ENCODE measurements around the gene MARK4.
"Not testable (repeated sequence)": the region's sequence is repeated elsewhere in the genome, so short reads cannot be mapped to it uniquely, and the experiment has no call there.

Gene MARK4

DNA sequence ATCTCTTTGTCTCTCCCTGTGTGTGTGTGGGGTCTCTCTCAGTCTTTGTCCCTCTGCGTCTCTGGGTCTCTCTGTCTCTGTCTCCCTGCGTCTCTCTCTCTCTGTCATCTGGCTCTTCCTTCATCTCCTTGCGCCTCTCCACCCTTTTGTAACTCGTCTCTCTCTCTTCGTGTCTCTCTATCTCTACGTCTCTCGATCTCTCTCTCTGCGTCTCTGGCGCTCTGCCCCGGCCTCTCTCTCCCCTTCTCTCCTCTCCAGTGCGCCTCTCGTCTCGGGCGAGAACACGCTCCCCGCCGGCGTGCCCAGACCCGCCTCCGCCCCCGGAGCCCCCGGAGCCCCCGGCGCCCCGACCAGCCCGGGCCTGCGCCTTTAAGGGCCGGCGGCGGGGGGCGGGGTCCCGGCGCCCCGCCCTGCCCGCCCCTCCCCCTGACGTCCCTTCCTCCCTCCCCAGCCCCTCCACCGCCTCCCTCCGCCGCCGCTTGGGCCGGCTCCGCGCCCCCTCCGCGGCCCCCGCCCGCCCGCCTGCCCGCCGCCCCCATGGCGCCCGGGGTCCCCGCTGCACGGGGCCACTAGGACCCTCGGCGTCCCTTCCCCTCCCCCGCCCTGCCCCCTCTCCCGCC is at the start of gene MARK4:
Gene MARK4, plus strand, starts transcription at position 440 of the 620 bp plus-strand sequence. CDS start 318 bp downstream, outside the sequence.
- peak; percentile 91 for DNase-seq (ENCODE audit: extremely low spot score, insufficient read length, low read depth)
- FAIRE-seq, result peak; percentile 49

DNA sequence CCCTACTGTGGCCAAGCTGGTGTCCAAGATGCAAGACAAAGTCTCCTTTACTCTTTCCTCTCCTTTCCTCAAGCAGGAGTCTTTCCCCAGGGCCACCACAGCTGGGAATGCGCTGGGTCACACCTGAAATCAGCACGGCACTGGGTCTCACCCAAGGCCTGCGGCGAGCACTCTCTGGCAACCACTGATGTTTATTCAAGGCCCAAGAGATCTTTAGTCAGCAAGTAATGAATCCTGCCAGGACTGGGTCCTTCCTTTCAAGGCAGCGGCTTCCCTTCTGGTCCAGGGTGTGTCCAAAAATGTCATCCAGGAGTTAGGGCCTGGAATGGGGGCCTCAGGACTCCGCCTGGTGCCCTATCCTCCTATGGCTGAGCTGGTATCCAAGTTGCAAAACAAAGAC is 48.4 kb upstream of the MARK4 start:
- DNase-seq (ENCODE audit: extremely low spot score, insufficient read length, low read depth) (no peak), FAIRE-seq (no peak)

GRCh38 chr19:45205810-45206209 is 45.3 kb upstream of the MARK4 start:
- FAIRE-seq (no peak), DNase-seq (ENCODE audit: extremely low spot score, insufficient read length, low read depth) (no peak)

DNA sequence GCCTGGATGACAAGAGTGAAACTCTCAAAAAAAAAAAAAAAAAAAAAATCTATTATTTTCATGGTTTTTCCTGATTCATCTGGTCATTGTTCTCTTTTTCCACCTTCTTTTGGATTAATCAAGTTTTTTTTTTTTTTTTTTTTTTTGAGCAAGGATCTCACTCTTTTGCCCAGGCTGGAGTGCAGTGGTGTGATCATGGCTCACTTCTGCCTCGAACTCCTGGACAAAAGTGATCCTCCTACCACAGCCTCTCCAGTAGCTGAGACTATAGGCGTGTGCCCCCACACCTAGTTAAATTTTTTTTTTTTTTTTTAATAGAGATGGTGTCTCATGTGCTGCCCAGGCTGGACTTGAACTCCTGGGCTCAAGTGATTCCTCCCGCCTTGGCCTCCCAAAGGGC is 44.7 kb upstream of the MARK4 start:
- DNase-seq (ENCODE audit: extremely low spot score, insufficient read length, low read depth) (no peak), FAIRE-seq (no peak)

DNA sequence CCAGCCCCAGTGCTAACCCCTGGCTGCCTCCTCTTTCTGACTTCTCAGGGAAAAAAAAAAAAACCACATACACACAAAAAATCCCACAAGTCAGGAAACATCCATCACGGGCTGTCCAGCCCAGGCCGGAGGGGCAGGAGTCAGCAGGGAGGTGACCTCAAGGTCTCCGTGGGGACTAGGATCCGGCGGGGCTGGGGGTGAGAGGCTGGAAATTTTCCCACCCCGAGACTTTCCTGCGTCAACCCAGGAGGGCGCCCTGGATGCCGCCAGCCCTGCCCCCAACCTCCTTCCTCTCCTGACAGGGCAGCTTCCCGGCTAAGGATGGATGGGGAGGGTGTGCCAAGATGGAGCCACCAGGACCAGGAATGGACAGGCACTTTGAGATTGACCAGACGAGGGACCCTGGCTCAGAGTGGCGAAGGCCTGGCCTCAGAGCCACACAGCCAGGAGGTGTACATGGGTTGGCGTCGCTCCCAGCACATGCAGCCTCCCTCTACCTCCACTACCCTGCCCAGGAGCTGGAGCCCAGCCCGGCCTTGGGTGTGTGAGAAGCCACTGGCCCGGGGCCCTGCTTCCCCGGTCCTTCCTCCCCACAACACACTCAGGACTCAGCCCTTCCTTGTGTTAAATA is 39.2 kb upstream of the MARK4 start:
- FAIRE-seq, result no peak

GRCh38 chr19:45213031-45213430 is 38.0 kb upstream of the MARK4 start:
- FAIRE-seq (no peak), DNase-seq (ENCODE audit: extremely low spot score, insufficient read length, low read depth) (no peak)

More for the DNA sequence above, 39.2 kb upstream of the MARK4 start:
- DNase-seq (ENCODE audit: extremely low spot score, insufficient read length, low read depth), result no peak

- DNase-seq (ENCODE audit: extremely low spot score, insufficient read length, low read depth), result no peak
- FAIRE-seq, result no peak
Observed at GRCh38 chr19:45215391-45216191, 35.5 kb upstream of the MARK4 start.

- no peak for FAIRE-seq
- no peak for DNase-seq (ENCODE audit: extremely low spot score, insufficient read length, low read depth)
Observed at GRCh38 chr19:45216667-45217066, 34.4 kb upstream of the MARK4 start.

DNA sequence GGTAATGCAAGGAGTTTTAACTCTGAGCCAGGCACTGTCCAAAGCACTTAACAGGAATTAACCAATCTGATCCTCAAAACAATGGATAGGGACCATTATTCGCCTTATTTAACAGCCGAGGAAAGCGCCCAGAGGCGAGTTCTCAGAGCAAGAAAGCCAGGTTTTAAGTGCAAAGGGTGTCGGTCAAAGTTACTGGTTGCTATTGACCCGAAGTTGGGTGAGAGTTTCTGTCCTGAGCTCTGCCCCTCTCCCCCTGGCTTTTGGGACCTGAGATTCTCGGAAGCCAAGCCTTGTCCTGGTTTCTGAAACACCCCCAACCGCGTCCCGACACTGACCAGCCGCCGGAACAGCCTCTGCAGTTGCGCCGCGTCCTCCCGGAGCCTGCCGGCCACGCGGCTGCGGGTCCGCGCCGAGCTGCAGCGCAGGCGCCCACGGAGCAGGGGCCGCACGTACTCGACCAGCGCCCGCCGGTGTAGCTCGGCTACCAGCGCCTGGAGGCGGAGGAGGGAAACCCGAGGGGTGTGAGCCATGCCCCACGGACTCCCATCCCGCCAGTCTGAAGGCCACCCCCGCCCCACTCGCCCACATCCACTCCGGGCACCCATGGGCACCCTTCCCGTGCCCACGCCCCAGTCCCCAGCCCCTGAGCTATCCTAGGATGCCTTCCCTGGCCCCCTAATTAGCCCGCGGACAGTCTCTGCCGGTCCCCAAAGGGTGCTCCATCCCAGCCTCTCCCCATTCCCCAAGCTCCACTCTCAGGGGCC is 33.7 kb upstream of the MARK4 start:
- DNase-seq (ENCODE audit: extremely low spot score, insufficient read length, low read depth) (no peak), FAIRE-seq (no peak)

DNA sequence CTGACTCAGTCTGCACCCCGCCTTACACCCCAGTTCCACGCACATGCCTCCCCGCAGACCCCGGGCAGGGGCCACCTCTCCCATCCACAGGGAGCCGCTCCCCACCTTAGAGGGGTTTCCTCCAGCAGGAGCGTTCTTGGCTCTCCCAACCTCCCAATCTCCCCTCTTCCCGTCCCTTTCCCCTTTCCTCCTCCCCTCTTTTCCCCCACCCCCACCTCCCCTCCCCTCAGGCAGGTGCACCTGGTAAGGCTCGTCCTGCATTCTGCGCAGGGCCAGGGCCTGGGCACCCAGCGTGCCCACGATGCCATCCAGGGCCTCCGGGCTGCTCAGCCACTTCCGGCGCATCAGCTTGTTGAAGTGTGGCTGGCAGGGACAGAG is 33.1 kb upstream of the MARK4 start:
- FAIRE-seq, result no peak

DNA sequence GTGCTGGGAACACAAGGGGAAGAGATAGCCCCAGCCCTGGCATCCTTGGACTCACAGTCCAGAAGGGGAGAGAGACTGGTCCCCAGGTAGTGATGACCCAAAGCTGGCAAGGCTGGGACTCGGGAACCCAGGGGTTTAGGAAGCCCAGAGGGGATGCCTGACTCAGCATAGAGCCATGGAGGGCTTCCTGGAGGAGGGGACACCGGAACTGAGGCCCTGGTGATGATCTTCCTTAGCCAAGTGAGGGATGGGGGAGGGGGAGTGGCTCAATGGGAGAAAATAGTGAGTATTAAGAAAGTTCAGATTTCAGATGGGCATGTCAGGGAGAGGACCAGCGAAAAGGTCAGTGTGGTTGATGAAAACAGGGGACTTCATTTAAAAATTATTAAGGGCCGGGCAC is 32.6 kb upstream of the MARK4 start:
- no peak for DNase-seq (ENCODE audit: extremely low spot score, insufficient read length, low read depth)
- no peak for FAIRE-seq

More for the DNA sequence above, 33.1 kb upstream of the MARK4 start:
- no peak for DNase-seq (ENCODE audit: extremely low spot score, insufficient read length, low read depth)

DNA sequence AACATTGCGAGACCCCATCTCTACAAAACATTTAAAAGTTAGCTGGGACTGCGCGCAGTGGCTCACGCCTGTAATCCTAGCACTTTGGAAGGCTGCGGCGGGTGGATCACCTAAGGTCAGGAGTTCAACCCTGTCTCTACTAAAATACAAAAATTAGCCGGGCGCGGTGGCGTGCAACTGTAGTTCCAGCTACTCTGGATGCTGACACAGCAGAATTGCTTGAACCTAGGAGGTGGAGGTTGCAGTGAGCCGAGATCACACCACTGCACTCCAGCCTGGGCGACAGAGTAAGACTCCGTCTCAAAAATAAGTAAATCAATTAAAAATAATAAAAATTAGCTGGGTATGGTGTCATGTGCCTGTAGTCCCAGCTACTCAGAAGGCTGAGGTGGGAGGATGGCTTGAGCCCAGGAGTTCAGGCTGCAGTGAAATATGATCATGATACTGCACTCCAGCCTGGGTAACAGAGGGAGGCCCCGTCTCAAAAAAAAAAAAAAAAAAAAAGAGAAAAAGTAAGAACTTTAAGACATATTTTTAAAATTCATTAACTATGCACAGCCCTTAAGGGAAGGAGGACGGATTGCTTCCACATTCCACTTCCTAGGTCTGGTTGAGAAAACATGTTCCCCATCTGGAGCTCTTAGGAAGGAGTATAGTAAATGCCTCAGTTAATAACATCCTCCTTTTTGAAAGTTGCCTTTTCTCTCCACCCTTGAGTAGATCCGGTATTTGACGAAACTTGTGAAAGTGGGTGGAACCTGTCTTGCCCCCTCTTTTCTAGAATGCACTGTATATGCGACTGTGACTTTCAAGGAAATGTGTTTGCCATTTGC is 31.9 kb upstream of the MARK4 start:
- peak; percentile 38 for FAIRE-seq
- DNase-seq (ENCODE audit: extremely low spot score, insufficient read length, low read depth), result no peak

DNA sequence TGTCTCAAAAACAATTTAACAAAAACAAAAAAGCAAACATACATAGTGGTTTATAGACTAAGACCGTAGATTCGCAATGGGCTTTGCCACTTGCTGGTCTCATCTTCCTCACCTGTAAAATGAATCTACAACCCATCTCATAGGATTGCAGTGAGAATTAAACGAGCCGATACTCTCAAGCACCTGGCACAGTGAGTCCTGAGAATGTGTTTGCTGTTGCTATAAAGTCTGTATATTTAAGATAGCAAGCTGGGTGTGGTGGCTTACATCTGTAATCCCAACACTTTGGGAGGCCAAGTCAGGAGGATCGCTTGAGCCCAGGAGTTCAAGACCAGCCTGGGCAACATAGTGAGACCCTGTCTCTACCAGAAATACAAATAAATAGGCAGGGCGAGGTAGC is 28.3 kb upstream of the MARK4 start:
- no peak for DNase-seq (ENCODE audit: extremely low spot score, insufficient read length, low read depth)
- FAIRE-seq, result no peak

GRCh38 chr19:45223879-45224278 is 27.2 kb upstream of the MARK4 start:
- DNase-seq (ENCODE audit: extremely low spot score, insufficient read length, low read depth) (no peak), FAIRE-seq (no peak)

GRCh38 chr19:45224645-45225044 is 26.4 kb upstream of the MARK4 start:
- no peak for FAIRE-seq

GRCh38 chr19:45229056-45229455 is 22.0 kb upstream of the MARK4 start:
- not testable (repeated sequence) for DNase-seq (ENCODE audit: extremely low spot score, insufficient read length, low read depth); FAIRE-seq

More at GRCh38 chr19:45224645-45225044, 26.4 kb upstream of the MARK4 start:
- DNase-seq (ENCODE audit: extremely low spot score, insufficient read length, low read depth), result no peak

- DNase-seq (ENCODE audit: extremely low spot score, insufficient read length, low read depth), result no peak
- FAIRE-seq, result no peak
Observed at GRCh38 chr19:45231891-45232290, 19.2 kb upstream of the MARK4 start.

DNA sequence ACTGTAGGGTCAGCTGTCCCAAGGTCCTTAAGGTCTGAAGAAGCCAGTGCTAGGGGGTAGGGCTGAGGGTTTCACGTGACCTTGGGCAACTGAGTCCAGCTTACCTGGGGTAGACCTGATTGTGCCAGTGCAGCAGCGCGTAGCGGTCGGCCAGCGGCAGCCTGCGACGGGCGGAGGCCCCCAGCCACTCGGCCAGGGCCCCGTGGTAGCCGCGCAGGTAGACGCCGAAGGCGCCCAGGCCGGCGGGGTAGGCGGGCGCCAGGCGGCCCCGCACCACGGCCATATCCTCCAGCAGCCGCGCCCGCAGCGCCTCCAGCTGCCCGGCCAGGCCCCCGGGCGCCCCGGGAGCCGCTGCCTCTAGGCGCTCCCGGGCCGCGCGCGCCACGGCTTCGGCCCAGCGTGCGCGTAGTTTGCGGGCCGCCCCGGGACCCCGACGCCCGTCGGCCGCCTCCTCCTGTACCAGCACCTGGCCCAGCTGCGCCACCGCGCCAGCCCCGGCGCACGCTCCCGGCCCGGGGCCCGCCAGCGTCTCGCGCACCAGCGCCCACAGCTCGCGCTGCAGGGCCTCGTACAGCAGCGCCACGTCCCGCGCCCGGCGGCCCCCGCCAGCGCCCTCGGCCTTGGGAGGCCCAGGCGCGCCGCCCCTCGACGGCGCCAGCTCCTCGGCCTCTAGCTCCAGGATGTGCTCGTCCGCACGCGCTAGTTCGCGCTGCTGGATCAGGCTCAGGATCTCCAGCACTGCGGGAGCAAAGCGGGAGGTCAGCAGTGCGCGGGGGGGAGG is 16.8 kb upstream of the MARK4 start:
- no peak for DNase-seq (ENCODE audit: extremely low spot score, insufficient read length, low read depth)
- no peak for FAIRE-seq

- FAIRE-seq, result no peak
- no peak for DNase-seq (ENCODE audit: extremely low spot score, insufficient read length, low read depth)
Observed at GRCh38 chr19:45235485-45235884, 15.6 kb upstream of the MARK4 start.

Measured in GM18507 (cell line).